ENCODE measurements around the gene PIK3C2G.

PIK3C2G gene

GRCh38 chr12:18580706-18581105 is 319.4 kb downstream of the PIK3C2G start:
- no peak for TF ChIP-seq ELF4 (IDR thresholded peaks at IDR 0.05)
- no peak for TF ChIP-seq FOXA1 (IDR thresholded peaks at IDR 0.05)
- TF ChIP-seq ZNF384 (IDR thresholded peaks at IDR 0.05), result no peak
- no peak for TF ChIP-seq PKNOX1 (IDR thresholded peaks at IDR 0.05)
- no peak for DNase-seq (ENCODE audit: extremely low spot score)
- POLR2A ChIA-PET, result no interaction called here
- CTCF ChIA-PET, result no interaction called here

GRCh38 chr12:18581232-18581962 is 320.1 kb downstream of the PIK3C2G start:
- CTCF ChIA-PET, result no interaction called here
- POLR2A ChIA-PET, result no interaction called here
- no peak for DNase-seq (ENCODE audit: extremely low spot score)
- TF ChIP-seq PKNOX1 (IDR thresholded peaks at IDR 0.05), result no peak
- TF ChIP-seq NFRKB (IDR thresholded peaks at IDR 0.05), result no peak
- TF ChIP-seq ELF4 (IDR thresholded peaks at IDR 0.05), result no peak
- TF ChIP-seq SUZ12 (IDR thresholded peaks at IDR 0.05), result no peak
- TF ChIP-seq TARDBP (IDR thresholded peaks at IDR 0.05), result no peak
- TF ChIP-seq L3MBTL2 (conservative IDR thresholded peaks at IDR 0.05), result no peak
- TF ChIP-seq SP1 (IDR thresholded peaks at IDR 0.05), result no peak
- TF ChIP-seq ARNT (IDR thresholded peaks at IDR 0.05), result no peak
- no peak for TF ChIP-seq FOXM1 (IDR thresholded peaks at IDR 0.05; ENCODE audit: borderline replicate concordance)
- no peak for TF ChIP-seq FOXA1 (IDR thresholded peaks at IDR 0.05)
- TF ChIP-seq LEF1 (IDR thresholded peaks at IDR 0.05; ENCODE audit: borderline replicate concordance), result no peak
- TF ChIP-seq FOXK2 (IDR thresholded peaks at IDR 0.05), result no peak
- TF ChIP-seq CTBP1 (IDR thresholded peaks at IDR 0.05; ENCODE audit: borderline replicate concordance), result no peak
- TF ChIP-seq ZNF384 (IDR thresholded peaks at IDR 0.05), result no peak
- no peak for TF ChIP-seq BHLHE40 (IDR thresholded peaks at IDR 0.05; ENCODE audit: borderline replicate concordance)
- no peak for TF ChIP-seq HDGF (IDR thresholded peaks at IDR 0.05; ENCODE audit: borderline replicate concordance)

GRCh38 chr12:18583655-18584054 is 322.3 kb downstream of the PIK3C2G start:
- no peak for DNase-seq (ENCODE audit: extremely low spot score)
- TF ChIP-seq ZNF384 (IDR thresholded peaks at IDR 0.05) (no peak), FOXA1 (IDR thresholded peaks at IDR 0.05) (no peak), TARDBP (IDR thresholded peaks at IDR 0.05) (no peak), FOXM1 (IDR thresholded peaks at IDR 0.05; ENCODE audit: borderline replicate concordance) (no peak), BHLHE40 (IDR thresholded peaks at IDR 0.05; ENCODE audit: borderline replicate concordance) (no peak), SP1 (IDR thresholded peaks at IDR 0.05) (no peak), HDGF (IDR thresholded peaks at IDR 0.05; ENCODE audit: borderline replicate concordance) (no peak), PKNOX1 (IDR thresholded peaks at IDR 0.05) (no peak), L3MBTL2 (conservative IDR thresholded peaks at IDR 0.05) (no peak), ELF4 (IDR thresholded peaks at IDR 0.05) (no peak), SUZ12 (IDR thresholded peaks at IDR 0.05) (no peak), FOXK2 (IDR thresholded peaks at IDR 0.05) (no peak), CTBP1 (IDR thresholded peaks at IDR 0.05; ENCODE audit: borderline replicate concordance) (no peak), LEF1 (IDR thresholded peaks at IDR 0.05; ENCODE audit: borderline replicate concordance) (no peak)
- ChIA-PET CTCF (no interaction called here), POLR2A (no interaction called here)

DNA sequence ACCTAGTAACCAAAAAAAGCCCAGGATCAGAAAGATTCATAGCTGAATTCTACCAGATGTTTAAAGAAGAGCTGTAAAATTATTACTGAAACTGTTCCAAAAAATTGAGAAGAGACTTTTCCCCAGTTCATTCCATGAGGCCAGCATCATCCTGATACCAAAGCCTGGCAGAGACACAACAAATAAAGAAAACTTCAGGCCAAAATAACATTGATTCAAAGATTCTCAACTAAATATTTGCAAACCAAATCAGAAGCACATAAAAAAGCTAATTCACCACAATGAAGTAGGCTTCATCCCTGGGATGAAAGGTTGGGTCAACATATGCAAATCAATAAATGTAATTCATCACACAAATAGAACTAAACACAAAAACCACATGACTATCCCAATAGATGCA is 325.3 kb downstream of the PIK3C2G start:
- CTCF ChIA-PET, result no interaction called here
- DNase-seq (ENCODE audit: extremely low spot score), result no peak
- POLR2A ChIA-PET, result no interaction called here

GRCh38 chr12:18589316-18589715 is 328.0 kb downstream of the PIK3C2G start:
- DNase-seq (ENCODE audit: extremely low spot score), result no peak
- ChIA-PET POLR2A (no interaction called here), CTCF (no interaction called here)
- TF ChIP-seq ELF4 (IDR thresholded peaks at IDR 0.05) (no peak), ZNF384 (IDR thresholded peaks at IDR 0.05) (no peak), FOXM1 (IDR thresholded peaks at IDR 0.05; ENCODE audit: borderline replicate concordance) (no peak), ARNT (IDR thresholded peaks at IDR 0.05) (no peak), CTBP1 (IDR thresholded peaks at IDR 0.05; ENCODE audit: borderline replicate concordance) (no peak), PKNOX1 (IDR thresholded peaks at IDR 0.05) (no peak), NFRKB (IDR thresholded peaks at IDR 0.05) (no peak), BHLHE40 (IDR thresholded peaks at IDR 0.05; ENCODE audit: borderline replicate concordance) (no peak), L3MBTL2 (conservative IDR thresholded peaks at IDR 0.05) (no peak), SUZ12 (IDR thresholded peaks at IDR 0.05) (no peak), LEF1 (IDR thresholded peaks at IDR 0.05; ENCODE audit: borderline replicate concordance) (no peak), FOXA1 (IDR thresholded peaks at IDR 0.05) (no peak), HDGF (IDR thresholded peaks at IDR 0.05; ENCODE audit: borderline replicate concordance) (no peak), TARDBP (IDR thresholded peaks at IDR 0.05) (no peak), FOXK2 (IDR thresholded peaks at IDR 0.05) (no peak)

More for the DNA sequence above, 325.3 kb downstream of the PIK3C2G start:
- no peak for TF ChIP-seq BHLHE40 (IDR thresholded peaks at IDR 0.05; ENCODE audit: borderline replicate concordance)
- no peak for TF ChIP-seq HDGF (IDR thresholded peaks at IDR 0.05; ENCODE audit: borderline replicate concordance)
- TF ChIP-seq ZNF384 (IDR thresholded peaks at IDR 0.05), result no peak
- TF ChIP-seq CTBP1 (IDR thresholded peaks at IDR 0.05; ENCODE audit: borderline replicate concordance), result no peak
- no peak for TF ChIP-seq L3MBTL2 (conservative IDR thresholded peaks at IDR 0.05)
- no peak for TF ChIP-seq SUZ12 (IDR thresholded peaks at IDR 0.05)
- TF ChIP-seq SP1 (IDR thresholded peaks at IDR 0.05), result no peak
- no peak for TF ChIP-seq PKNOX1 (IDR thresholded peaks at IDR 0.05)
- TF ChIP-seq NFRKB (IDR thresholded peaks at IDR 0.05), result no peak
- TF ChIP-seq FOXM1 (IDR thresholded peaks at IDR 0.05; ENCODE audit: borderline replicate concordance), result no peak
- no peak for TF ChIP-seq LEF1 (IDR thresholded peaks at IDR 0.05; ENCODE audit: borderline replicate concordance)
- no peak for TF ChIP-seq FOXA1 (IDR thresholded peaks at IDR 0.05)
- TF ChIP-seq FOXK2 (IDR thresholded peaks at IDR 0.05), result no peak
- no peak for TF ChIP-seq ELF4 (IDR thresholded peaks at IDR 0.05)
- TF ChIP-seq ARNT (IDR thresholded peaks at IDR 0.05), result no peak
- TF ChIP-seq TARDBP (IDR thresholded peaks at IDR 0.05), result no peak

All from HEK293T (cell line).